Renal cortex interstitium (tissue), 11 donors: Measurements from ENCODE around the gene FRMD4B. TPM values are rescaled to one million over a fixed set of nuclear protein-coding genes. Genes with fewer than 3 reads are reported as not detected.
A peak's percentile ranks its signal among the peaks of the same experiment; 100 is the strongest.

ENCODE experiments used
- DNase-seq, 11 donors: peaks; one replicate each; pipeline ENCODE4 v3.0.0-alpha.2; 2013; ENCODE audit warnings: low read depth in 9 of 11, low spot score in 4 of 11; ENCODE audit errors: extremely low read depth in 1 of 11
- polyA plus RNA-seq, 3 donors: library from polyadenylated mRNA; unstranded; fragments of 120-200 nt; gene quantifications; one replicate each; pipeline ENCODE4 v1.2.1, GENCODE V29; 2013; ENCODE audit not compliant: insufficient read length in 3 of 3

Gene FRMD4B
- polyA plus RNA-seq, 3 donors, result 42.4 to 45.6 (median 45.2) TPM

DNA sequence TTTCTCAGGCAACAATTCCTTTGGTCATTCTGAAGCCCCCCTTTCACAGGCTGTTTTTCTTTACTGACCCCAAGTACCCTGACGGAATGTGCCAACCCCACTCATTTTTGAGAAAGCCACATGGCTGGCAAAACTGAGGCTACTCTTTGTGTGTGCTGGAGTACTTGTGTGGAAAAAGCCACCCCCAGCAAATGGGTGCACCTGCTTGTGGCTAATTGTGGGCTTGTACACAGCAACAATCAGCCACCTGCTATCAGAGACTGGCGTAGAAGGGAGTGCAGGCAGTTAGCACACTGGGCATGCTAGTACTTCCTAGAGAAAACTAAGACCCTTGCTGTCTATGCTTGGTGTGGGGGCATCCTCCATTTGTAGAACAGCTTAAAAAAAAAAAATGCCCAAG is 153.4 kb downstream of the FRMD4B start:
- DNase-seq, result no peak

DNA sequence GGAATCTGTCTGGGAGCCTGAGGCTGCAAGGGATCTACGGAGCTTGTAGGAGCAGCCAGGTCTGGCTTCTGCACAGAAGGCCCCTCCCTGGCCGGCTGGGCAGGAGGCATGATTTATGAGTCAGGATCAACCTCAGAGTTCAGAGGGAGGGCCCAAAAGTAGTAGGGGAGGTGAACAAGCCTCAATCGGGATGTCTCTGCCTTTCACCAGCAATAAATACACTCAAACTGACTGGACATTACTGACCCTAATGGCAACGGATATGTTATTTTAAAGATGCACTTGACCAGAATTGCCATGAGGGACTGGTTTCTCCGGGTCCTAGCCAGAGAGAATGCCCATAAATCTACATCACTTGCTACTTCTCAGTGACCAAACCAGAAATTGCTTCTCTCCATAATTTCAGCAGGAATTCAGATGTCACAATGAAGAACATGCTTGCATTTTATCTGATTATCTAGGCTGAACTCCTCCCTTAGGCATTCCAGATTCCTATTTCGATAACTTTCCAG is 153.9 kb downstream of the FRMD4B start:
- DNase-seq, result peak in 6 of 11 donors; percentile 46 to 73 (median 60)

- no peak for DNase-seq
Measured at GRCh38 chr3:69226071-69226470, 159.8 kb downstream of the FRMD4B start.

- DNase-seq, result no peak
Measured at GRCh38 chr3:69219101-69219708, 166.7 kb downstream of the FRMD4B start.

DNA sequence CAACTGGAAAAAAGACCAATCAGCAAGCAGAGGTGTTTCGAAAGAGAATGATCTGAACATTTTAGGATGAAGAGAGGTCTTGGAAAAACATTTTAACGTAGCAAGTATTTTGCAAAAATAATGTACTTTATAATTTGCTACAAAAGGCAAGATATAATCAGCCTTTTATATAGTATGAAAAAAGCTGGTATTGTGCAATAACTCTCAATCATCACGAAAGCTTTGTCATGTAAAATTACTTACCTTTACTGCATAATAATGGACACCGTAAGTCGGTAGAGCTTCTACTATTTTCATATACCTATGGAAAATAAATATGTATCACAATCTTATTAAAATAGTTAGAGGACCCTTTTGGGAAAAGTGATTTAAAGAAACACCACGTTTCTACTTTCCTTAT is 167.8 kb downstream of the FRMD4B start:
- no peak for DNase-seq

DNA sequence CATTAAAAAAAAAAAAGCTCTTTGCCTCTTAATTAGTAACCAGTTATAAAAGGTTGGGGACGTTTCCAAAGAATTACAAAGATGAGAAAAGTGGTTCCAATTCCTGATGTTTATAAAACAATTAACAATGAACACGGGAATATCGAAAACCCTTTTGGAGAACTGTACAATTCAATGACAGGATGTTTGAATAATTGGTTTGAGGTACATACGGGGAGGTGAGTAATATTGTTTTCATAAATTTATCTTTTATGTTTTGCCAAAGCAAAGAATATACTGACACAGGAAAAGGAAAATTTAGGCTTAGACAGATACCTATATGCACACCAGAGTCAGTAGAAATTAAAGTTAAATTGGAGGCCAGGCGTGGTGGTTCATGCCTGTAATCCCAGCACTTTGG is 168.9 kb downstream of the FRMD4B start:
- DNase-seq, result no peak

DNA sequence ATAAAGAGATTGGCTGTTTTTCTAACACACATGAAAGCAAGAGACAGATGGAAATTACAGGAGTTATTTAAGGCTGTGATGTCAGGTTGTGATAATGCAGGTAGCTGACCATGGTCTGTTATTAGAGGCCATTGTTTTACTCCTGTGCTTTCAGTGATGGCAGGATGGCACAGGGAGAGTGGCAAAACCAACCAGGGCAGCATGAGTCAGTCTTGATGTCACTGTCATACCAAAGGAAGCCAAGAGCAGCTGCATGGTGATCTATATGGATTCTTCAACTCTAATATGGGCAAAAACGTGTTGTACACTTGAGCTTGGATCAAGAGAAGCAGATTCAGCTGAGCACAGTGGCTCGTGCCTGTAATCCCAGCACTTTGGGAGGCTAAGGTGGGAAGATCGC is 171.6 kb downstream of the FRMD4B start:
- no peak for DNase-seq

GRCh38 chr3:69212411-69213160 is 173.3 kb downstream of the FRMD4B start:
- no peak for DNase-seq

DNA sequence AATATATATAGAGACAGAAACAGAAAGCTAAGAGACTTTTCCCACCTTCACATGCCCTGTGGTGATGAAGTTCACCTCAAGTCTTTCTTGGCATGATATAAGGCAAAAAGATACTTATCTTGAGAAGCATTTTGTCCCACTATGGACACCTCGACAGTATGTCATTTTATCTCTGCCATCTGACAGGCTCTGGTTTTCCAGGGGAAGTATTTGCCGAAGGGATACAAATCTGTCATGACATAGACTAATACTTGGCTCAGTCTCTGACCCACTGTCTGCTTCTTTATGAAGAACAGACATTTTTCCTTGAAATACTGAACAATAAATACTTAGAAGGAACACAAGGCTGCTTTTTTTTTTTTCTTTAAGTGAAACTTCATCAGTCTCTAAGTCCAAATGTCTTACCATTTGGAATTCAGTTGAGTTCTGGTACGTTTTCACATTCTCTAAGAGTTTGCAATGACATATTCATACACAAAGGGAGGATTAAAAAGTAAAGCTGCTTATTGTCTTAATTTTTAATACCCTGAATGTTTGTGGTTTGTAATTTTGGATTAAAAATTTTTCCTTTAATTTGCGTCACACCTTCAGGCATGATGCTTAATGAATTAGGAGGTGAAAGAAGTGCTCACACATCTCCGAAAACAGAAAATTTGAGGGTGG is 175.7 kb downstream of the FRMD4B start:
- no peak for DNase-seq

- DNase-seq, result no peak
Measured at GRCh38 chr3:69209413-69209812, 176.5 kb downstream of the FRMD4B start.

GRCh38 chr3:69207031-69207430 is 178.9 kb downstream of the FRMD4B start:
- DNase-seq, result no peak

GRCh38 chr3:69205385-69205784 is 180.5 kb downstream of the FRMD4B start:
- no peak for DNase-seq

DNA sequence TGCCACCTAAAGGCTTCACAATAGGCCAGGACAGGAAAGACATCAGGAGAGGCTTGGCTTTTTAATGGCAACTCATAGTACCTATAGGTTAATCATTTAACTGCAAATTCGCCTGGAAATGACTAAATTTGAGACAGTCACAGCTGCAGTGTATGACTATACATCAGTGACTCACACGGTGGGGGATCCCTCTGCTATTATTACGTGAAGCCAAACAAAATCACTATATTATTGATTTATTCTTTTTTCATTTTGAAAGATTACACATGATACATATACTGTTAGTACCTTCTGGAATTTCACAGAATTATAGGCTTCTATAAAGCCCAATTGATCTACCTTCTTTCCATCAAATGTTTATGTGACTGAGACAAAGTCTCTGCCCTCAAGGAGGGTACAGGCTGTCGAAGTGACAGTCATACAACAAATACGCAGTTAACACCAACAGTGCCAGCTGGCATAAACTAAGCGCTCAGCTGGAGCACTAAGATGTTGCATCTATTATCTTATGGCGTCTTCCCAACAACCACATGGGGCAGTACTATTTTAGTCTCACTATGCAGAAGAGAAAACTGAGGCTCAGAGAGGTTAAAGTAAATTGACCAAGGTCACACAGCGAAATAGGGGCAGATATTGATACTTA is 181.5 kb downstream of the FRMD4B start:
- no peak for DNase-seq

- no peak for DNase-seq
Measured at GRCh38 chr3:69203631-69204314, 182.1 kb downstream of the FRMD4B start.

- DNase-seq, result no peak
Measured at GRCh38 chr3:69201658-69202057, 184.2 kb downstream of the FRMD4B start.

GRCh38 chr3:69200384-69201068 is 185.4 kb downstream of the FRMD4B start:
- DNase-seq, result peak; percentile 53 to 83 (median 73)

DNA sequence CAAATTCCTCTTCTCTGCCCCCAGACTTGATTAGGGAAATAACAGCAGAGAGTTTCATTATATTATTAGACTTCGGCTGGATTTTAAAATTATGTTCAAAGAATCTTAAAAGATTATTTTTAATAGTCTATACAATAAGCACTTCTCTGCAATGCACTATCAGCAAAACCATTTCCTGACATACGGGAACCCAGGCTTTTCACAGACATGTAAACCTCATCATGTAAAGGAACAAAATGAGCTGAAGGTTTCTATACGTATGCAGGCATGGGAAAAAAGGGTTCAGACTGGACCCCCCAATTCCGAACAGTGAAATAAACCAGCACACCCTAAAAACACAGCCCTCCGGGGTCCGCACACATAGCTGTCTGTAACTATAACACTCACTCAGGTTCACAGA is 185.9 kb downstream of the FRMD4B start:
- DNase-seq, result no peak

DNA sequence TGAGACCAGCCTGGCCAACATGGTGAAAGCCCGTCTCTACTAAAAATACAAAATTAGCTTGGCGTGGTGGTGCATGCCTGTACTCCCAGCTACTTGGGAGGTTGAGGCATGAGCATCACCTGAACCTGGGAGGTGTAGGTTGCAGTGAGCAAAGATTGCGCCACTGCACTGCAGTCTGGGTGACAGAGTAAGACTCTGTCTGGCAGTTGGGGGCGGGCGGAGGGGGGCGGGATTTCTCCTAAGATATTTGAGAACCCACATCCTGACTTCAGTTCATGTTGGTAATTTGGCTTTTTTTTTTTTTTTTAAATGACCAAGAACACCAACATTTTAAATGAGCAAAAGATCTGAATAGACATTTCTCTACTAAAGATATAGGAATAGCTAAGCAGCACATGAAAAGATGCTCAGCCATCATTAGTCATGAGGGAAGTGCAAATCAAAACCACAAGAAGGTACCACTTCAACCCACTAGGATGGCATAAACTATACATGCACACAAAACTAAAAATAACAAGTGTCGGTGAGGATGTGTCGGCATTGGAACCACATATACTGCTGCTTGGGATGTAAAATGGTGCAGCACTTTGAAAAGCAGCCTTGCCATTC is 187.9 kb downstream of the FRMD4B start:
- DNase-seq, result no peak
